HG02840 (cell line): ENCODE data around the gene SVIL.
"Not testable (repeated sequence)": the region's sequence is repeated elsewhere in the genome, so short reads cannot be mapped to it uniquely, and the experiment has no call there.

Source experiments
- ATAC-seq: cut with Tn5 transposase; IDR thresholded peaks from one replicate; pipeline ENCODE4 v1.9.1; 2021; ENCODE audit warnings: mild to moderate bottlenecking, moderate library complexity, moderate number of reproducible peaks; ENCODE audit not compliant: unreplicated experiment, low FRiP score

Gene SVIL

DNA sequence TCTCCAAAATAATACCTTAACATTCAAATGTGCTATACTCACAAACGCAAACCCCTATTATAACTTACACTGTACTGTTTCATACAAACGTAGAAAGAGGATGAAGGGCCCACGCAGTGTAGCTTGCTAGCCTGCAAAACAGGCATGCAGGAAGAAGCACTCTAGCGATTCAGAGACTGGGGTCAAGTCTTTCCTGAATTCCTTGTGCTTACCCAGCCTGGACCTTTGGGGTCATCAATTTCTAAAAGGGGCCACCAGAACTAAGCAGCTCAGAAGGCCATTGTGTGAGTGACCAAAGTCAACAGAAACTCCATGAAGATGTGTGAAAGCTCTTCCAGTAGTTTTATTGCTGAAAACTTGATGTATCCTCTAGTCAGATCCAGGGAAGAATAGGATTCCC, 111.9 kb downstream of the SVIL start:
- no peak for ATAC-seq

DNA sequence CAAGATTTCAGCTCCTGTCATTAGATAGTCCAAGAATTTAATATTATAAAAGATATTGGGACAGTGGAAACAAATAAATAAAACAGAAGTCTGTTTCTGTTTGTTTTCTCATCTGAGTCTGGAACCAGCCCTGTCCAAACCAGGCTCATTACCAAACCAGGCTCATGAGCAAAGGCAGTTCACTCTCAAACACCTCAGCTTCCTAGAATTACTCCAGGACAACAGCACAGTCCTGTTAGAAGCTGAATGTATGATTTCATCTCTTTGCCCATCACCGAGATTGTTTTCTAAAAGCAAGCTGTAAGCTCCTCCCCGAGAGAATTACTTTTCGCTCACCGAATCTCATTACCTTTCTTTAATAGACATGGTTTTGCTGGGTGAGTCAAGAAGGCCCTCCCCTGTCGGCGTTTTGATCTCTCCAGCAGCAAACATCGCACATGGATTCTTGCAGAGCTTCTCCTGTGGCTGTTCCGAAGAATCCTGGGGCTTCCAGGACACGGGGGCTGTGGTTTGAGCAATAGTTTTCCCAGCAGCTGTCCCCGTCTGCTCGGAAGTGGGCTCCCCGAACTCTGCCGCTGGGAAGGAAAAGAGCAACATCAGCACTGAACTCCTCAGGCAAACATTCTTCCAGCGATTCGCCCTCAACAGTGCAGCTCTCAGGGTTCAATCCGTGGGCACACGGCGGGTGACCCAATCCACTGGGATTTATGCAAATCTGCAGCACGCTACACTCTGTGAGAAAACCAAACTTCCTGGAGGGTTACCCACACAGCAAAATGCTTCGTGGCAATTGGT, 112.5 kb downstream of the SVIL start:
- no peak for ATAC-seq

DNA sequence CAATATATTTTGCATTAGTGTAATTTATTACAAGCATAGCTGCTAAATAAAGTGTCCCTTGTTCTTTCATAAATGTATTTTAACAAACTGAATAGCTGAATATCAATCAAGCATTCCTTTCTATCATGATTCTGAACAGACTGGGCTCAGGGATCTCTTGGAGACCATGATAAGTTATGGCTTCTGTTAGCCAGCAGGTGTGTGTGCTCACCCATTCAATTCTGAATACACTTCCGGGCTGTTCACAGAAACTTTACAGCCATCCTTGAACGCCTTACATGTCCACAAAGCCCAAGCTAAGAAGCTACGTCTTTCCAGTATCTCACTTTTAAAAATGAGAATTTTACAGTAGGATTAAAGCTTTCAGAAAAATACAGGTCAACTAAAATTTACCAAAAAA, 115.1 kb downstream of the SVIL start:
- ATAC-seq: no peak

DNA sequence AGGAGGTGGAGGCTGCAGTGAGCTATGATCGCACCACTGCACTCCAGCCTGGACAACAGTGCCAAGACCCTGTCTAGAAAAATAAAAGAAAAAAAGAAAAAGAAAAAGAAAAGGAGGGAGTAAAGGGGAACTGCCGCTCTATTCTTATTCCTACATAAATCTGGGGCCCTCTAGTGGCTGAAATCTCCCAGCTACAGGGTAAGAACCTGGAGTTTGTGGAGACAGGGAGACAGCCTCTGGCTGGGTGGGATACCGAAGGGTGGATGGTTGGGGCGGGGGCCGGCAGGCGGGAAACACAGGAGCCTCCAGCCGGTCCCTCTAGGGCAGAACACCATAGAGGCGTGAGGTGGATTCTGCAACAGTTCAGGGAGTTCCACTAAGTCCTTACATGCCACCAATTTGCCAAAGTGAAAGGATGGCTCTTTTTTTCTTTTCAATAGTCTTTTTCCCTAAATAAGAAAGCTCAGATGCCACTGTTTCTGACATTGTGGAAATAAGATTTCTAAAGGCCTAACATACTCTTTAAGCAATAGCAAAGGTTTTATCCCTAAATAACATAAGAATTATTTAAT, 117.3 kb downstream of the SVIL start:
- ATAC-seq: no peak

DNA sequence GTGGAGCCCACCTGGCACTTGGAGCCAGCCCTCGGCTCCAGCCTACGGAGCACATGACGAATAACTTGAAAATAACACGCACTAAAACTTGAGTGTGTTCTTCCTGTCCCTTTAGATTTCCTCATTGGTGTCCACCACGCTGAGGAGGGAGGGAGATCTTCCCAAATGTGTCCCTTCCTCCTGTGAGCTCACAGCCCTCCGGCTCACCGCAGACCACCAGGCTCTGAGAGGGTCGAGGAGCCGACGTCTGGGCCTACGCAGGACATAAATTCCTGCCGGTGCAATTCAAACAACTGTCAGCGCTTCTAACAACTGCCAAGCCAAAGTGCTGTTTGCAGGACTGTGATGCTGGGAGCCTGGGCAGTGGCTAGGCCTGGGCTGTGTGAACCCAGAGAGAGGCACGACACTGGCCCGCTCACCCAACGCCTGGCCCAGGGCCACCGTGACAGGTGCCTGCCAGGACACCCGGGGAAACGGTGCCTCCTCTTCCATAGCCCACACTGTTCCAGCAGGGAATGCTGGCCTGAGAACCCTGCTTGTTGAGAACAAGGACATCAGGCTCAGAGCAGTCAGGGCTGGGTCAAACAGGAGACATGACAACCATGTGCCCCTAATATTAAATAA, 118.3 kb downstream of the SVIL start:
- not testable (repeated sequence) for ATAC-seq

DNA sequence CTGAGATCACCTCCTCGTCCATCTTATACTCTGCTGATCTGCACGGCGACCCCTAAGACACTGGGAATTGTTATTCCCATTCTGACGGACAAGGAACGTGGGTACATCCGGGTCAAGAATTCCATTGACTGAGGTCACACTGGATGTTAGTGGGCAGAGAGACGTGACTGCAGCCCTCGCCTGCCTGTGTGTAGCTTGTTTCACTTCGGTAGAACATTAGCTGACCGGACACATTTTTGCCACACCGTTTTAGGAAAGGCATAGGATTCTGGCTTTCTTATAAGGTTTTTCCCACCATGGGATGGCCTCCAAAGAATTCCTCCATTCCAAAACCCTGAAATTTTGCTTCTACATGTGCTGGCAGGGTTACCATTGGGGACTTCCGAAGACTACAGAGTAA, 118.9 kb downstream of the SVIL start:
- ATAC-seq: not testable (repeated sequence)

DNA sequence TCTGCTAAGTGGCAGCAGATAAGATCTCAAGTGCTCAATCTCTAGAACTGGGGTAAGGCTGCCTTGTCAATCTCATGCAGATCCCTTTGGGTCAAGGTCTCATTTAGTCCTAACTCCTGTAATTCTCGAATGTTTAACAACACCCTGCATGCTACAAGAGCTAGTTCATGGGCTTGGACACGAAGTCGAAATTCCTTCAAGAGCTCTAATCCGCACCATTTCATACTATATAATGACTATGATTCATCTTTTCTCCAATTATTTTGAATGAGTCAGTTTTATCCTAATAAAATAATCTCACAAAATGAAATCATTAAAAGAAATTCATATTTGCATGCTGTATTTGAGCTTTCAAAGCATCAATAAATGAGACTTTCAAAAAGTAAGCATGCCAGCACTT, 119.7 kb downstream of the SVIL start:
- not testable (repeated sequence) for ATAC-seq

DNA sequence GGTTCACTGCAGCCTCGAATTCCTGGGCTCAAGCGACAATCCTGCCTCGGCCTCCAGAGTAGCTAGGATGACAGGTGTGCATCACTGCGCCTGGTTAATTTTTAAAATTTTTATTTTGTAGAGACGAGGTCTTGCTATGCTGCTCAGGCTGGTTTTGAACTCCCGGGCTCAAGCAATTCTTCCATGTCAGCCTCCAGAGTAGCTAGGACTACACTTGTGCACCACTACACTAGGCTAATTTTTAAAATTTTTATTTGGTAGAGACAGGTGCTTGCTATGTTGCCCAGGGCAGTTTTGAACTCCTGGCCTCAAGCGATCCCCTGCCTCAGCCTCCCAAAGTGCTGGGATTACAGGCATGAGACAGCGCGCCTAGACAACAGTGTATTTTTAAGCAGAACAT, 120.5 kb downstream of the SVIL start:
- ATAC-seq: no peak

DNA sequence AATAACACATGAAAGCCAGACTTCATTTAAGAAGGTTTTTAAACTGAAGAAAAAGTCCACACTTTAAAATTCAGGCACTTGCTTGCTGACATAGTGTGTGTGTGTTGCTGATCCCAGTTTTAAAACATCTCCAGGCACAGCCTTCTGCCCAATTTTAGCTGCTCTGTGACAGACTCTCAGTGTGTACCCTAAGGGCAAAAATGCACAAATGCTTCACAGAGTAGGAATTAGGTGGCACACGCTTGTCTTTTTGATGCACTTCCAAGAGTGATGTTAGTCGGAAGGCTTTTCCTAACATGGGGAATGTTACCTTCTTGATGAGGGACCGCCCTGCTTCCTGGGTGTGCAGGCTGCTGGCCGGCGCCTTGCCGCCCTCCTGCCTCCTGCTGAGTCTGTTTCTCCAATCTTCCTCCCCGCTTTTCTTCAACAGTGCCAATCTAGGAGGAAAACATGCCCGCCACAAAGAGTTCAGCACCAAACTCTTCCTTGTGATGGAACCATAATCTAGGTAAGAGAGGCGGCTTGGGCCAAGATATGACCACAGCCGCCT, 122.3 kb downstream of the SVIL start:
- no peak for ATAC-seq

DNA sequence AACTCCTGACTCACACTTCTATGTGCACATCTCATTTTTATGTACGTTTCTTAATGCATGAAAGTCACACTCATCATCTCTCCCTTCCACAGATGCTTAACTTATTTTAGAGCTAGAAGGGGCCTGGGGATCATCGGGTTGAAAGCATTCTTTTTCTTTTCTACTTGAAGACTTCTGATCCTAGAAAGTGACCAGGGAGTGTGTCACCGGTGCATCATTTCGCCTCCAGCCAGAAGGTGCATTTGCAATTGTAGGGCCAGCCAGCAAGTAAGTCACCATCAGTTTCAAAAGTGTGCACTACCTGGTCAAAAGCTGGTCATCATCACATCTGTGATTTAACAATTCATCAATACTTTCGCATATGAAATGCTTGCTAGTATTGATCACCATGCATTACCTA, 123.0 kb downstream of the SVIL start:
- ATAC-seq: not testable (repeated sequence)

DNA sequence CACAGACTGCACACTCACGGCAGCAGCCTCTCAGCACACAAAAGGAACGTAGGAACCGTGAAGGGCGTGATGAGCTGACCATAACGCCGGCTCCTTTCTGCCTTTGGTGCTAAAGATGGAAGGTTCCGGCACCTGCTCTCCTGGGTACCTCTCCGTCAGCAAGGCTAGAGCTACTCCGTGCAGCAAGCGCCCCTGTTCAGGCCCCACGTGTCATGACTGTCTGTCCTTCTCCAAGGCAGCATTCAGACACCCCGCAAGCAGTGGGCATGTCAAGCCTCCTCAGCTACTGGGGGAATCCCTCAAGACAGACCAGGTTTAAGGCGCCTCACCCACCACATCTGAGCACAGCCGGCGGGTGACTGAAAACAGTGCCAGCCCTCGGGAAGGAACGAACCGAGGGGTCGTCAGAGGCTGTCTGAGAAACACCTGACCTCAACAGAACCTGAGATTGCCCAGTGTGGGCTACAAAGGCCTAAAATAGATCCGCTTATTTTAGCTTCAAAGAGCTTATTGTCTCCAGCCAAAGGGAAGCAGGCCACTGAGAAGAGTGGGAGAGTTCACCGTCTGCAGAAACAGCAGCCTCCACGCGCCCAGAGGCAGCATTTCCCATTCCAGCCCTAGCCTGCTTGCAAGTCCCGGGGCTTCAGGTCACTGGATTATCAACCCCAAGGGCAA, 124.2 kb downstream of the SVIL start:
- ATAC-seq: not testable (repeated sequence)

DNA sequence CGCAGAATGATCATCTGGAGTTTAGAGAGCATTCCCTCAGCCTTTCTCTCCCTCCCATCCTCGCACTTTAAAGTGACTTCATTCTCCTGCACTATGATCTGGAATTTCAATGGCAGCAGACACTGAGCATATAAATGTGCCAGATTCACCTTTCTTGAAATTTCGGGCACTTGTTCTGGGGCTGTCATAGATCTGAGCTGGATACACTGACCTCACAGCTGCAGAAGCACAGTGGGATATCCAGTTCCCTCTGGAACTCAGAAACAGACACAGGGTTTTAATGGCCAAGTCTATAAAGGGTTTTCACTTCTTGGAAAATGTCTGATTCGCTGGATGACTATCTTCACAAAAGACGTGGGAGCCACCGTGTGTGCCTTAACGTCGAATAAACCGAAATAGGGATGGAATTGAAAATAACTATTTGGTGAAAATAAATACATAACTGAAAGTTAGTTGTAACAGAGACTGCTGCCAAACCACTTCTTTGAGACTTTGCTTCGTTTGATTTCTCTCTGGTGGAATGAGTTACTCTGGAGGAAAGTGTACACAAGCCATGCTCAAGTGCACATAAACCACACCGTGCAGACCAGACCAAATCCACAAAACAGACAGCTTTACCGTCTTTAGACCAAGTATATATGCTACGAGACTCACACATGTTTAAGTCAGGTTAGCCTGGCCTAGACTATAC, 126.1 kb downstream of the SVIL start:
- no peak for ATAC-seq

DNA sequence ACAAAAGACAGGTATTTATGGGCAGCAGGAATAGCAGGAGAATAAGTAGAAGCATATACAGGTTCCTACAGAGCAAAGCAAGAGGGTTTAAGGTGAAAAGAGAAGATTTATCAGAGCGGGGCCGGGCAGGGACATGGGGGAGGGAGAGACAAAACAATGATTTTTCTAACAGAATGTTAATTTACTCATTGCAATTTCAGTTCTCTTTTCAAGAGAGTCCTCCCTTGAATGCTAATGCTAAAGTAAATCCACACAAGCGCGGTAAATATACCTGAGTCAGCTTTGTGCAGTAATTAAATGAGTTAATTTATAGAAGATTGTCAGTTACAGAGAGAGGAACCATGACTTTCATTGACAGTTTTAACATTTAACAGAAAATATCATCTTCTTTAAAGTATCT, 127.0 kb downstream of the SVIL start:
- not testable (repeated sequence) for ATAC-seq

DNA sequence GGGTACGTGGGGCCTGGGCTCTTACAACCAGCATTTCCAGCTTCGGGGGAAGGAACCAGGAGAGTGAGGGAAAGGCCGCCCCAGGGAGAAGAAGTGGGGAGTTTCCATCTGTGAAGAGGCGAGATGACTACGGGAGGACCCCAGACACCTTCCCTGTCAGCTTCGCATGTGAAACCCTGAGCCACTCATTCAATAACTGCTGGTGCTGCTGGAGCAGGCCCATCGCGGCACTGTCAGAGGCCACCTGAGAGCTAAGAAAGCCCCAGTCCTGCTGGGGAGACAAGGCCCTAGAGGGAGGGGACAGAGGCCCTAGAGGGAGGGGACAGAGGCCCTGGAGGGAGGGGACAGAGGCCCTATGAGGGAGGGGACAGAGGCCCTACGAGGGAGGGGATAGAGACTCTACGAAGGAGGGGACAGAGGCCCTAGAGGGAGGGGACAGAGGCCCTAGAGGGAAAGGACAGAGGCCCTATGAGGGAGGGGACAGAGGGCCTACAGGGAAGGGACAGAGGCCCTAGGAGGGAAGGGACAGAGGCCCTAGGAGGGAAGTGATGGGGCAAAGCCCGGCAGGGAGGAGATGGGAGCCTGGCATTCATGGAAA, 128.3 kb downstream of the SVIL start:
- ATAC-seq: not testable (repeated sequence)

DNA sequence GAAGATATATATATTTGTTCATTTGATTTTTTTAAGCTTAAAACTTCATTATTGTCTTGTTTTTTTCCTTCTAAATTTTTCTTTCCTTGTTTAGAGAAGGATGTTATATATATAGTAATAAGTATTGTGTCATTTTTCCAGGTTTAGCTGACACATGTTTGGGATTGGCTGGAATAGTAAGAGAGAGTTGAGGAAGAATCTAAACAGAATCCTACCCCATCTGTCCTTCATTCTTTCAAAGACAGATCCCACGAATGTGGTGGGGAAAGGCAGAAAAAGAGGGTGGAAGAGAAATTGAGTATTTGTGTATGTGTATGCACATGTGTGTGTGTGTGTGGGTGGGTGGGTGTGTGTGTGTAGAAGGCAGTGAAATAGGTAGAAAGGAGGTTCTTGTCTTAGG, 132.4 kb downstream of the SVIL start:
- no peak for ATAC-seq

DNA sequence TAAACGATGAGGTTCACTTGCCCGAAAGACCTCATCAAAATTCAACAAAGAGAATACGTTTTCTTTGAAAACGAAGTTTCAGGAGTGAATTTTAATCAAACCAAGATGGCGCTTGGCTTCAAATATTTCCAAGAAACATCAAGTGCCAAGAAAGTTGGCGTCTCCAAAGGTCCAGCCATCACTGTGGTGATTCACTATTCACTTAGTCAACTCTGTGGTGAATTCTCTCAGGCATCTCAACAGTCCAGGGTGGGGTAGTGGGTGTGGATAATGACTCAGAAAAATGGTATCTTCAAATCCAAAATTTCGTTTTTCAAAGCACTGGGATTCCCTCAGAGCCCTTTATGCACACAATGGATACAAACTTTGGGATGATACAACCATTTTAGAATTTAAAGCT, 133.1 kb downstream of the SVIL start:
- no peak for ATAC-seq

DNA sequence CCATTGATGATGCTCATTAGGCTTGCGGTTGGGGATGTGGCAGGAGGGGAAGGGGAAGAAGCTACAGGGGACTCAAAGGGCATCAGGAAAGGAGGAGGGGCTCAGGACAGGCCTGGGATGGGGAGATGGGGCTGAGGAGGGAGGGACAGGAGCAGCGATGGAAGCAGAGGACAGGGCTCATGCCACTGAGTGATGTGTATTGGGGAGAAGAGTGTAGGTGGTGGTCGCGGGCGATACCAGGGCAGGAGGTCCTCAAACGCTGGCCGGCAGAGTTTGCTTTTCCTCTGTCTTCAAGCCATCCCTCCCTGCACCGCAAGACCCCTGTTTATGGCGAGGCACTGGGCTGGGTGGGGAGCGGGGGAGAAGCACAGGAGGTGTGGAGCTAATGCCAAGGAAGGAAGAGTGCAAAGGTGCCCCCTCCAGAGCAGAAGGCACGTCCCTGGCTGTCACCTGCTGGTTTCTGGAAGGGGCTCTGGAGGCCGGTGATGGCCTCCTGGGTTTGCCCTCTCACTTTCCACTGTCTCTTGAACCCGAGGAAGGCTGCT, 134.7 kb downstream of the SVIL start:
- no peak for ATAC-seq

DNA sequence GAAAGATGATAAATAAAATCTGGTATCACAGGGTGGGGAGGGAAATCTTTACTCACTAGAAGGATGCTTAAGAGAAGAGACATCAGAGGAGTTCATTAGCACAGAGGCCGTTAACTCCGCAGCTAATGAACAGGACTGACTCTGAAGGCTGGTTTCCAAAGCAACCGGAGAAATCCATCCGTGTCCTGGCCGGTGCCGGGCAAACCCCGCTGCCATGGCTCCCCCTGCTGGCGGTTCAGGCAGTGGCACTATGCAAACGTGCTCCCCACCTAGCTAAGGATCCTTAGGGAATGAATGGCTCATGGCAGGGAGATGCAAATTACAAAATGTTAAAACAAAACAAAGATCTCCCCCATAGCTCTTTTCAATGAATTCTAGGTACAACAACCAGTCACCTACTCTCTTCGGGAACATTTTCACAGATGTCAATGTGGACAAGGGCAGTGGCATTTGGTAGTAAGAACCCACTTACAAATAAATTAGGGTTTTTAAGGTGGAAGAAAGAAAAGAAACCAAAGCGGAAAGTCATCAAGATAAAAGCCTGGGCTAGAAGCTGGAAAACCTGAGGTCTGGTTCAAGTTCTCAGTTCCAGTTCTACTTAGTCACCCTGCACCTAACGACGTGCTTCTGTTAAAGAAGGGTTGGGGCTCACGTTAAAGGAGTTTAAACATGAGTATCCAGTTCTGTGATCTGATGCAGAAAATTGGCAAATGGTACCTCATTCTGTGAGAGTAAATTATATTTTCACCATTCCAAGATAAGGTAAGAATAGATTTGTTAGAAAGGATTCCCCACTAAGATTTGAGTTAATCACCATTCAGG, 138.2 kb downstream of the SVIL start:
- no peak for ATAC-seq

DNA sequence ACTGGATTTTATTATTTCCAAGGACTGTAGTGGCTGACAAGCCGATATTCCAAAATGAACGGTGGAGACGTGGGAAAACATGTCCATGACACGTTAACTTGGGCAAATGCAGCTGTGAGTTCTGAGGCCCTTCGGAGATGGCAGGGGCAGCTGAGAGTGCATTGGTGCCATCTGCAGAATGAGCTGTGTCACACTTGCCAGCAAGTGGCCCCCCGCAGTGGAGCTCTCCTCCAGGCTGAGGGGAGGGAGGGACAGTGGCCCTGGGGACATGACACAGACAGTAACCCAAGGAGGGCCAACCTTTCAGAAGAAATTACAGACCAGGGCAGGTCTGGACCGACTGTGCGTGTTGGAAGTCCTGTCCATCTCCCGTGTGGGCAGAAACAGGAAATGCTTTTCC, 139.4 kb downstream of the SVIL start:
- ATAC-seq: no peak
